GM12875 (cell line): ENCODE results near the gene GPR42.

Experiments used
- H3K4me3 ChIP-seq: one replicate; pipeline ENCODE4 v1.5.1; 2011; ENCODE audit warnings: low read depth, low read length, control low read depth
- TF ChIP-seq, protein P1 (sequence below): IDR thresholded peaks from 2 replicates; pipeline ENCODE4 v1.5.1; 2011; ENCODE audit warnings: low read depth, mild to moderate bottlenecking, control low read depth, inconsistent platforms, low read length, moderate library complexity, borderline replicate concordance; ENCODE audit not compliant: insufficient read depth

Gene GPR42

DNA sequence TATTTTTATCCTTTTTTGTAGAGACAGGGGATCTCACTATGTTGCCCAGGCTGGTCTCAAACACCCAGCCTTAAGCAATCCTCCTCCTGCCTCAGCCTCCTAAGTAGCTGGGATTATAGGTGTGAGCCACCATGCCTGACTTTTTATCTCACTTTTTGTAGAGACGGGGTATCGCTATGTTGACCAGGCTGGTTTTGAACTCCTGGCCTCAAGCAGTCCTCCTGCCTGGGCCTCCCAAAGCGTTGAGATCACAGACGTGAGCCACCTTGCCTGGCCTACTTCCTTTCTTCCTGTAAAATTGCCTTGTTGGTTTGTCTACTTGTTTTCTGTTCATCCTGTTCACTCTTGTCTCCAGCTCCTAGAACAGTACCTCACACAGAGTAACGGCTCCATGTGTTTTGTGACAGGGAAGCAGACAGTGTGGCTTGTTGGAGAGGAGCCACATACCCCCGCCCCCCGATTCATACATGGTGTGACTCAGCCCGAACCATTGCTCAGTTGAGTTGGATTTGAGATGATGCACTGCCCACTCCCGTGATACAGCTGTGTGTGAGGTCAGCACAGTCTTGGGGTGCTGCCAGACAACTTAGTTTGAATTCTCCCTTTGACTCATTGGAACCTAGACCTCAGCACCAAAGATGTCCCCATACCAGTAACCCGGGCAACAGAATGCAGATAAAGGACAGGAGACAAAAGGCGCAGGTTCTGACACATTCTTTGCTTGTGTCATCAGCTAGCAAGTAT is 34.2 kb downstream of the GPR42 start:
- no peak overlapping the region for H3K4me3 ChIP-seq
- TF ChIP-seq, protein P1, sequence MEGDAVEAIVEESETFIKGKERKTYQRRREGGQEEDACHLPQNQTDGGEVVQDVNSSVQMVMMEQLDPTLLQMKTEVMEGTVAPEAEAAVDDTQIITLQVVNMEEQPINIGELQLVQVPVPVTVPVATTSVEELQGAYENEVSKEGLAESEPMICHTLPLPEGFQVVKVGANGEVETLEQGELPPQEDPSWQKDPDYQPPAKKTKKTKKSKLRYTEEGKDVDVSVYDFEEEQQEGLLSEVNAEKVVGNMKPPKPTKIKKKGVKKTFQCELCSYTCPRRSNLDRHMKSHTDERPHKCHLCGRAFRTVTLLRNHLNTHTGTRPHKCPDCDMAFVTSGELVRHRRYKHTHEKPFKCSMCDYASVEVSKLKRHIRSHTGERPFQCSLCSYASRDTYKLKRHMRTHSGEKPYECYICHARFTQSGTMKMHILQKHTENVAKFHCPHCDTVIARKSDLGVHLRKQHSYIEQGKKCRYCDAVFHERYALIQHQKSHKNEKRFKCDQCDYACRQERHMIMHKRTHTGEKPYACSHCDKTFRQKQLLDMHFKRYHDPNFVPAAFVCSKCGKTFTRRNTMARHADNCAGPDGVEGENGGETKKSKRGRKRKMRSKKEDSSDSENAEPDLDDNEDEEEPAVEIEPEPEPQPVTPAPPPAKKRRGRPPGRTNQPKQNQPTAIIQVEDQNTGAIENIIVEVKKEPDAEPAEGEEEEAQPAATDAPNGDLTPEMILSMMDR = no peak

DNA sequence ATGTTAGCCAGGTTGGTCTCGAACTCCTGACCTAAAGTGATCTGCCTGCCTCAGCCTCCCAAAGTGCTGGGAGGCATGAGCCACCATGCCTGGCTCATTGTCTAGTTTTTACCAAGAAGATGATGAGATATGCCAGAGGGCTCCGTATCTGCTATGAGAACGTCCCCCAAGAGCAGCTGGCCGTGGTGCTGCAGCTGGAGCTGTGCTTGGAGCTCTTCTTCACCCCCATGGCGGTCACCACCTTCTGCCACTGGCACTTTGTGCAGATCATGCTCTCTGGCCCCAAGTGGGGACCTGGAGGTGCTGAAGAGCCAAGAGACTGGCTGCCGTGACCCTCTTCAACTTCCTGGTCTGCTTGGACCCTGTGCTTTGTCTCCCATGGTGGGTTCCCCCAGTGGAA is 36.8 kb downstream of the GPR42 start:
- no peak overlapping the region for H3K4me3 ChIP-seq
- TF ChIP-seq, protein P1 = no peak

DNA sequence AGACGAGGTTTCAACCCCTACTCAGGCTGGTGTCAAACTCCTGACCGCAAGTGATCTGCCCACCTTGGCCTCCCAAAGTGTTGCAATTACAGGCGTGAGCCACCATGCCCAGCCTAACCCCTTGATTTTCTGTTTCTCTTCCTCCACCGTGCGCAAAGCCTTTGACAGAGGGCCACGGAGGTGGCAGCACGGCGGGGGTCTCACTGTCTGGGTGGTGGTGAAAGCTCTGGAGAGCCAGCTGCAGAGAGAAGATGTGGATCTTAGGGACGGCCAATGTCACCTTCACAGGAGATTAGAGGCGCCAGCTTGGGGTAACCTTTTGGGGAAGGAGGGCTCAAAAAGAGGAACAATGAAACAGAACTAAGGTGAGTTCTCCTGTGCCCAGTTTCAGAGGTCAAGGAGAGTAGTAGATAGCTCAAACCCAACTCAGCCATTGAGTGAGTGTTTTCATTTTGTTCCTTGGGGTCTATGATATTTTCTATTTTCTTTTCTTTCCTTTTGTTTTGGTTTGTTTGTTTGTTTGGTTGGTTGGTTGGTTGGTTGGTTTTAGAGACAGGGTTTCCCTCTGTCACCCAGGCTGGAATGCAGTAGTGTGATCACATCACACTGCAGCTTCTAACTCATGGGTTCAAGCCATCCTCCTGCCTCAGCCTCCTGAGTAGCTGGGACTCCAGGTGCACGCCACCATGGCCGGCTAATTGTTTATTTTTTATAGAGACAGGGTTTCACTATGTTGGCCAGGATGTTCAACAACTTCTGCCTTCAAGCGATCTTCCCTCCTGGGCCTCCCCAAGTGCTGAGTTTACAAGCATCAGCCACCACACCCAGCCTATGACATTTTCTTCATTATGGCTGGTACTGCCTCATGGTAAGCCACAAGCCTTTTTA is 37.7 kb downstream of the GPR42 start:
- H3K4me3 ChIP-seq = no peak overlapping the region

DNA sequence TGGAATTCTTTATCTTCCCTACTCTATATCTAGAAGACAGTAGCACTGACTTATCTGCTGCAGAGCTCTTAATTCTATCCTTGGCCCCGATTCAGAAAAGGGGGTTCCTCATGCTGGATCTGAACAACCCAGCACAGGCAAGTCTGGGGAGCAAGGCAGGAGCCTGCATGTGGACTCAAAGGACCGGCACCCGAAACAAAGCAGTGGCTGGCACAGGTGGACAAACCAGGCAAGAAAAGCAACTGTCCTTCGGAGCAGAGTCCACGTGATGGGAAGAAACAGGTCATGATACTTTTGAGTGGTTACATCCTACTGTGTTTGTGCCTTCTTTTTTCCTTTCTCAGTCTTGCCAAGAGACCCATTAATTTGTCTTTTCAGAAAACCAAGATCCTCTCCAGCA is 38.3 kb downstream of the GPR42 start:
- TF ChIP-seq, protein P1 = no peak
- H3K4me3 ChIP-seq = no peak overlapping the region

More for the DNA sequence above, 37.7 kb downstream of the GPR42 start:
- TF ChIP-seq, protein P1 = no peak

DNA sequence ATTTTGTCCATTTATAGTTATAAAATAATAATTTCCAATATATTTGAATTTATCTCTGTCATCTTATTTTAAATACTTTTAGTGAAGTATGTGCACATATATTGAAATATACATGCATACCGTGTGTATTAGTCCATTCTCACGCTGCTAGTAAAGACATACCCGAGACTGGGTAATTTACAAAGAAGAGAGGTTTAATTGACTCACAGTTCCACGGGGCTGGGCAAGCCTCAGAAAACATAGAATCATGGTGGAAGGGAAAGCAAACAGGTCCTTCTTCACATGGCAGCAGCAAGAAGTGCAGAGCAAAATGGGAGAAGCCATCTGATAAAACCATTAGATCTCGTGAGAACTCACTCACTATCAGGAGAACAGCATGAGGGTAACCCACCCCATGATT is 39.6 kb downstream of the GPR42 start:
- H3K4me3 ChIP-seq = no peak overlapping the region
- TF ChIP-seq, protein P1 = no peak

DNA sequence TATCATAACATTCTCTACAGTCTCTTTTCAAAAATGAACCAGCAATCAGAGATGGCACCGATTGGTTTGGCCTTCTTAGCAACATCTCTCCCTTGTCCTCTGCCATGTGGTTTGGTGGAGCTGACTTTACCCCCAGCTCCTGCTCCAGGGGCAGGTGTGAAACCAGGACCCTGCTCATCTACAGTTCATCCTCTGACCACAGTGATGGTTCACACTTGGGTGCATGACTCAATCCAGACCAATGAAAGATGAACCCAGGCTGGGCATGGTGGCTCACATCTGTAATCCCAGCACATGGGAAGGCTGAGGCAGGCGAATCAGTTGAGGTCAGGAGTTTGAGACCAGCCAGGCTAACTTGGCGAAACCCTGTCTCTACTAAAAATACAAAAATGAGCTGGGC is 43.6 kb downstream of the GPR42 start:
- no peak overlapping the region for H3K4me3 ChIP-seq
- TF ChIP-seq, protein P1 = no peak
